ENCODE data around the gene TXLNB.
"Not testable (repeated sequence)": the region's sequence is repeated elsewhere in the genome, so short reads cannot be mapped to it uniquely, and the experiment has no call there.

TXLNB gene

DNA sequence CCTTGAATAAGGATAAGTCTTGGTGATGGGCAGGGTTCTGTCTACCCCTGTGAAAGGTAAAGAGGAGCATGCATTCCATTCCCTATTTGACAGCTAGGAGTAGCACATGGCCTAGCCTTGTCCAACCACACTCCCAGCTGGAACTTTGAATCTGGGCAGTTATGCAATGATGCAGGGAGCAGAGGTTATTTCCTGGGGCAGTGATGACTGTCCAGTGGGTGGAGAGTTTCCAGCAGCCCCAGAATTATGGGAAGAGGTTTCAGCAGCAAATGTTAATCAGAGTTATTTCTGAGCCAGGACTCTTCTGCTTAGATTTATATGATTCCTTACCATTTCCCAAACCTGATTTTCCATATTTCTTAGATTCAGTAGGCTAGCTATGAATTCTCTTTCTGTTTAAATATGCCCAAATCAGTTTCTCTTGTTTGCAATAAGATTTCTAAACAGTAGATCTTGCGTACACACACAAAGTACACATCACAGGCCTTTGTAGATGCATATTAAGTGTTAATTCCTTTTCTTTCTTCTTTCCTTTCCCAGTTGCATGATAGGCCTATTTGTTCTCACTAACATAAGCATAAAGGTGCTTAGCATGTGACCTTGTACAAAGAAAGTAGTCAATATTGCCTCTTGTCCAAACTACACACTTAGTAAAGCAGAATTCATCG lies 17.3 kb upstream of the TXLNB start:
- DNase-seq, result no peak

DNA sequence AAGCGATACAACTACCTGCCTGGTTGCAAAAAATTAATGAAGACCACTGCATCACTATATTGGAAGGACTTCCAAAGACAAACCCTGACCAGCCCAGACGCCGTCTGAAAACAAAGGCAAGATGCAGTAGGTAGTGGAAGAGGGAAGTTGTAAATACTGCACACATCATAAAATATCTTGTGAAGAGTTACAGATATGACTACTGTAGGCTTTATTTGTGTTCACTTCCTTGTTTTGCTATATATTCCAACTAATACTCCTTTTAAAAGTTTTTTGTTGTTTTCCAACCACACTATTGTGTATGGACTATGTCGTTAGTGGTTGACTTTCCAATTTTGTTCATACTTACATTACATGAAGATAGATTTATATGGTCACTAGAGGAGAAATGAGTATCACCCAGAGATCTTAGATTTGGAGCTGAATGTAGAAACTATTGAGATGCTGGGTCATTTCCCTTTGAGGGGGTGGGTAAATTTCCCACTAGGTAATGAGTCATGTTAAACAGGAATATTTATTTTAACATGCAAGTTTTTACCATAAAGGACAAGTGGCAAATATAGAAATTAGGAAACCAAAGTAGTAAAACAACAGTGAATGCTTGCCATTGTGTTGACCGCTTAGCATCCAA lies 16.6 kb upstream of the TXLNB start:
- no peak for DNase-seq

- DNase-seq, result no peak
These were observed 14.6 kb upstream of the TXLNB start for GRCh38 chr6:139306291-139306981.

- no peak for DNase-seq
These were observed 11.4 kb upstream of the TXLNB start for GRCh38 chr6:139303185-139303584.

DNA sequence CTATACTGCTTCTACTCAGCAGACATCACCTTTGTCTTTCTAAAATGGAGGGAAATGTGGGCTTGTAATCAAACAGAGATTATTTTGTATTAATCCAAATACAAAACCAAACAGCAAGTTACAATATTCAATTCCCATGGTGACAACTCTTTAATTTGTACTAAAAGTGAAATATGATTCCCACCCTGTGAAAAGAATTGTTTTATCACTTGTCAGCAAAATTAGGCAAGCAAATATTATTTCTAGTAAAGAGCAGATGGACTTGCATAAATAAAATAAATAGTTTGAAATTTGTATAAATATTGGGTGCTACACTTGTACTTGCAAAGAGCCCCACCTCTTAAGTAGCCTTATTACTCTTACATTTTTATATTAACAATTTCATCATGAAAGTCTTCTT lies 6.1 kb upstream of the TXLNB start:
- DNase-seq, result no peak

GRCh38 chr6:139296927-139297326 lies 5.1 kb upstream of the TXLNB start:
- DNase-seq, result no peak

DNA sequence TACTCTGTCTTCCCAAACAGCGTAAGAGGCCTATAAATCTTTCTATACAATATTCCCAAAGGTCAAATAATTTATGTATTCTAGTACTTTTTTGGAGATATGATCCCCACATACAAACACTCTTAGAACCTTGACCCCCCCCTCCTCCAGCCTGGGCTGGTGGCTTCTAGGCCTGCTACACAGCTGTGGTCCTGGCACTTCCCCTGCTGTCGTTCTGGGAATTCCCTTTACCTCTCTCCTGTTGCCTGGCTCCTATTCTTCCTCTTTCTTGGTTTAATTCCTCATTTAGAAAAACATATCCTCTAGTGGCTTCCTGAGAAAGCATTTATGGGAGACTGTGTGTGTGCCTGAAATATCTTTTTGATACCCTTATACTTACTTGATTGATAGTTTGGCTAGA lies 4.1 kb upstream of the TXLNB start:
- DNase-seq, result no peak

- DNase-seq, result no peak
These were observed 2.3 kb upstream of the TXLNB start for GRCh38 chr6:139294090-139294489.

DNA sequence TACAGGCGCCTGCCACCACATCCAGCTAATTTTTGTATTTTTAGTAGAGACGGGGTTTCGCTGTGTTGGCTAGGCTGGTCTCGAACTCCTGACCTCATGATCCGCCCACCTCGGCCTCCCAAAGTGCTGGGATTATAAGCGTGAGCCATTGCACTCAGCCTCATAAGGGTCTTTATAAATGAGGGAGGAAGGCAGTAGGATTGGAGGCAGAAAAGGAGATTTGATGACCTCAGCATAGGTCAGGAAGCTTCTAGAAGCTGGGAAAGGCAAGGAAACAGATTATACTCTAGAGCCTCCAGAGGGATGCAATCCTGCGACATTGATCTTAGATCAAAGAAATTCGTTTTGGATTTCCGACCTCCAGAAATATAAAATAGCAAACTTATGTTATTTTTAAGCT lies 1.4 kb upstream of the TXLNB start:
- DNase-seq, result not testable (repeated sequence)

- no peak for DNase-seq
These were observed 949 bp downstream of the TXLNB start for GRCh38 chr6:139290787-139291311.

DNA sequence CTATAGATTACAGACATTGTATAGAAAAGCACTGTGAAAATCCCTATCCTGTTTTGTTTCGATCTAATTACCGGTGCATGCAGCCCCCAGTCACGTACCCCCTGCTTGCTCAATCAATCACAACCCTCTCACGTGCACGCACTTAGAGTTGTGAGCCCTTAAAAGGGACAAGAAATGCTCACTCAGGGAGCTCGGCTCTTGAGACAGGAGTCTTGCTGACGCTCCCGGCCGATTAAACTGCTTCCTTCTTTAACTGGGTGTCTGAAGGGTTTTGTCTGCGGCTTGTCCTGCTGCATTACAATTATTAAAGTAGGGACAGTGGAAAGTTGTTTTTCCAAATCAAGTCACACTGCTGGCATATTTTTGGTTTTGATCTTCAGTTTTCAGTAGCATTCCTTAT lies 2.6 kb downstream of the TXLNB start:
- no peak for DNase-seq

DNA sequence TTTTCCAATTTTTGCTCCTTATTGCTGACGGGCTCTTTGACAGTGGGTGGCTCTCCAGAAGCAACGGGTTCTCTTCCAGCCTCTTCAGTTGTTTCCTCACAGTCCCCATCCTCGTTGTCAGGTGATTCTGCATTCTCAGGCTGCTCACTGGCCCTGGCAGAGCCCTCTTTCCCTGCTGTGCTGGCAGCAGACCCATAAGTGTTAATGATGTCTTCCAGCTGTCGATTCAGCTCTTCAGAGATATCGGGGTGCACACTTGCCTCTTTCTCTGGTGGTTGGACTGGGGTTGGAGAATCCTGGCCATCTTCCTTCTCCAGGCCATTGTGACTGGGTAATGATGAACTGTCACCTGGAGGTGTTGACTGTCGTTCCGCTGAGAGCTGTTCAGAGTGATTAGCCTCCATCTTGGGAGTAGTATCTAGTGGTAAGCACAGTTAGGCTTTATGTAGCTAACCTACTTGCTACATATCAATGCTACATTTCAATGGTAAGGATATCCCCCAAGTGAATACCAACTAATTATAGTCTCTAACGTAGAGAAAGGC lies 3.2 kb downstream of the TXLNB start:
- no peak for DNase-seq

DNA sequence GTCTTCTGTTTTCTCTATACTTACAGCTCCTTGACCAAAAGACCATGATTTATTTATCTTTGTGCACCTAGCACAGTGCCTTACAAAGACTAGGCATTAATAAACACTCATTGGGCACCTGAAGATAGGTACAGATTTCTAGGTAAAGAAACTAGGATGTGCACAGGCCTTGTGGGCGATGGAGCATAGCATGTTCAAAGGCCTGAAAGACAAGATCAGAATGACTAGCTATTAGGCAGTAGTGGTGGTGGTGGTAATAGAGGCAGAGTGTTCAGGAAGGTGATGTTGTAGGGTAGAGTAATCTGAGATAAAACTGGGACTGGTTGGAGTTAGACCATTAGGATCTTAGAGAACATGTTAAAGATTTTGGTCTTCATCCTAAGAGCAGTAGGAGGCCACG lies 3.9 kb downstream of the TXLNB start:
- DNase-seq, result no peak

- DNase-seq, result not testable (repeated sequence)
These were observed 5.4 kb downstream of the TXLNB start for GRCh38 chr6:139286438-139286837.

- DNase-seq, result no peak
These were observed 6.2 kb downstream of the TXLNB start for GRCh38 chr6:139285590-139285989.

DNA sequence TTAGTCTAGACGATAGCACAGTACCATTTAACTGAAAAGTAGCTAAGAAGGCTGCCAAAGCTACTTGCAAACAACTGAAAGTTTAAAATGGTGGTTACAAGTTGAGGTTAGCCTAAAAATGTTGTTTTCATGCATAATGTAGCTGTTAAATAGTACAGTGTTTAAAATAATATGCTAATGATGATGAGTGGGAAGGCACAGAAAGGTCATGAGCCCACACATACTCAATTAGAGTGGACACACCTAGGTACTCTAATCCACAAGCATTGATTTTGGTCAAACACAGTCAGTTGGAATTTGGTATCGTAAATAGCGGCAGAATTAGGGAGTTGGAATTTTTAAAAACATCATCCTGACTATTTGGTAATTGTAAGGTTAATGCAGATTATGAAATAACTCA lies 7.0 kb downstream of the TXLNB start:
- no peak for DNase-seq

DNA sequence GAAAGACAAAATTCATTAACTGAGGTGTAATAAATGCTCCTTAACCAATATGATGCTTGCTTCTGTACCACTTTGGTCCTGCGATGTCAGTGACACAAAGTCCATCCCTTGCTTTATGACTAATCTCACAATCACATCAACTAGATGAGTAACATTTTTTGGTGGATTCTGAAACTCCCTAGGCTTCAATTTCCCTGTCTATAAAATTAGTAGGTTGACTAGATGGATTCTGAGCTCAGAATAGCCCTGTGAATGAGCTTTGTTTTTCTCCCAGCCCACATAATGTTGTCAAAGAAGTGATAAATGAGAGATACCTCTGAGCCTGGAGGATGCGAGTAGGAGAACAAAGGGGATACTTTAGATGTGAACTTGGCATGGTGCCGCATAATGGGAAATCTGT lies 9.1 kb downstream of the TXLNB start:
- DNase-seq, result no peak

GRCh38 chr6:139278190-139278589 lies 13.6 kb downstream of the TXLNB start:
- DNase-seq, result no peak

- no peak for DNase-seq
These were observed 14.2 kb downstream of the TXLNB start for GRCh38 chr6:139277587-139277986.

DNA sequence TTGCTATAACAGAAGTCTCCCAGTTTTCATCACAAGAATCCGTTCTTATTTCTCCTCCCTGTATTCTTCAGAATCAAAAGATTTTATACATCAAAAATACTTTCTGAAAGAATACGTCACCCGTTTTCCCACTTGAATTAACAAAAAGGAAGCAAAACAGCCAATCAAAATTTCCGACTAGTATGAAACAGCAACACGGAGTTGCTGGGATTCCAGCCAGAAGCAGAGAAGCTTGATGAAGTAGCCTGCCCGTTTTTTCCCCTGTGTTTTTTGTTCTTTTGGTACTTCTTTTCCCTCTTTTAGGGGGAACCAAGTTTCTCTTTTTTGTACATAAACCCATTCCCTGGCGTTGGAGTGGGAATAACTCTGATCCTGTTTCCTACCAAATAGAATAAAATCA lies 14.6 kb downstream of the TXLNB start:
- DNase-seq, result no peak

GRCh38 chr6:139275279-139276055 lies 16.3 kb downstream of the TXLNB start:
- DNase-seq, result no peak

DNA sequence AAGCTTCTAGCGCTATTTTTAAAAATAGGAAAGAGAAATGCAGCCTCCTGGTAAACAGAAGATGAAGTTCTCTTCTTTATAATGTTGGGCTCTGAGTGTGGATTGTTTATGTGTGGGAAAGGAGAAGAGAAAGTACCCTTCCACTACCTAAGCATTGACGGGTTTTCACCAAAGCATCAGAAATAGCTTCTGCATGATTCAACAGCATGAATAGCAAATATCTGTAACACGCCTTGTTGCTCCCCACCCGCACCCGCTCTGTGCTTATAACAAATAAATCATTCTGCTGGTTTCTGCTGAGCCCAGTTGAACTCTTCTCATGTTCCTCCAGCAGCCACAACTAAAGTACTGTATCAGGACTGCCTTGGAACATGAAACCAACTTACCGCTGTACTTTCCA lies 20.7 kb downstream of the TXLNB start:
- DNase-seq, result no peak

- DNase-seq, result no peak
These were observed 21.5 kb downstream of the TXLNB start for GRCh38 chr6:139270249-139270648.

Data from NCI-H1694 treated with DMSO at 0.1 percent for 48 hours (cell line).